Omental fat pad (tissue), 4 donors: ENCODE measurements around the gene RPS28. TPM values are rescaled to one million over a fixed set of nuclear protein-coding genes. Genes with fewer than 3 reads are reported as not detected.
"Not testable (repeated sequence)": the region's sequence is repeated elsewhere in the genome, so short reads cannot be mapped to it uniquely, and the experiment has no call there.

ENCODE experiments used
- ATAC-seq: fragments of 150-250 bp; one replicate; pipeline ENCODE4 v1.9.1; 2016; ENCODE audit warnings: mild to moderate bottlenecking, moderate library complexity; ENCODE audit not compliant: low FRiP score
- DNase-seq: peaks from one replicate; pipeline ENCODE4 v3.0.0-alpha.2; 2019; ENCODE audit warnings: low spot score
- CTCF ChIP-seq, 3 donors: fragments of 450-650 bp; IDR thresholded peaks; one replicate each; pipeline ENCODE4 v1.5.1; 2016 to 2017; ENCODE audit warnings: antibody characterized with exemption in 3 of 3, mild to moderate bottlenecking in 3 of 3, moderate library complexity in 2 of 3
- total RNA-seq, 4 donors: library from RNA; depleted of rRNA; stranded (reverse); fragments of >200 nt; gene quantifications; one replicate each; pipeline ENCODE4 v1.1.0, GENCODE V29; 2016

Gene RPS28
- total RNA-seq, 4 donors from 2014 or later, result 420 to 679 (median 534) TPM

GRCh38 chr19:8311461-8312260 is 9.6 kb upstream of the RPS28 start:
- ATAC-seq, result no peak
- TF ChIP-seq CTCF (IDR thresholded peaks at IDR 0.05), result no peak
- DNase-seq, result no peak

GRCh38 chr19:8314981-8315640 is 6.2 kb upstream of the RPS28 start:
- not testable (repeated sequence) for DNase-seq, ATAC-seq

- no peak for DNase-seq
- no peak for ATAC-seq
- no peak for TF ChIP-seq CTCF (IDR thresholded peaks at IDR 0.05)
These were observed 4.8 kb upstream of the RPS28 start for GRCh38 chr19:8316351-8317125.

- not testable (repeated sequence) for DNase-seq, ATAC-seq
These were observed 2.5 kb upstream of the RPS28 start for GRCh38 chr19:8318835-8319234.

- no peak for DNase-seq
- no peak for TF ChIP-seq CTCF (IDR thresholded peaks at IDR 0.05)
These were observed 1.3 kb upstream of the RPS28 start for GRCh38 chr19:8319807-8320520.

GRCh38 chr19:8320564-8321066 is 681 bp upstream of the RPS28 start:
- TF ChIP-seq CTCF (IDR thresholded peaks at IDR 0.05), result no peak
- no peak for ATAC-seq

More at GRCh38 chr19:8319807-8320520, 1.3 kb upstream of the RPS28 start:
- no peak for ATAC-seq

GRCh38 chr19:8321986-8322637 is 816 bp downstream of the RPS28 start:
- no peak for DNase-seq
- ATAC-seq, result no peak
- TF ChIP-seq CTCF (IDR thresholded peaks at IDR 0.05), result no peak

More at GRCh38 chr19:8320564-8321066, 681 bp upstream of the RPS28 start:
- no peak for DNase-seq
